ENCODE results near the gene IGFBP4.

The IGFBP4 gene

GRCh38 chr17:40456396-40456951 lies 13.2 kb downstream of the IGFBP4 start:
- no peak for DNase-seq (ENCODE audit: low spot score)

GRCh38 chr17:40457369-40457768 lies 14.1 kb downstream of the IGFBP4 start:
- no peak for DNase-seq (ENCODE audit: low spot score)

- DNase-seq (ENCODE audit: low spot score), result no peak
These were observed 14.9 kb downstream of the IGFBP4 start for GRCh38 chr17:40457964-40458791.

GRCh38 chr17:40458851-40459482 lies 15.7 kb downstream of the IGFBP4 start:
- no peak for DNase-seq (ENCODE audit: low spot score)

- DNase-seq (ENCODE audit: low spot score), result no peak
These were observed 16.7 kb downstream of the IGFBP4 start for GRCh38 chr17:40459636-40460603.

- DNase-seq (ENCODE audit: low spot score), result no peak
These were observed 17.3 kb downstream of the IGFBP4 start for GRCh38 chr17:40460604-40460967.

GRCh38 chr17:40460968-40461731 lies 17.9 kb downstream of the IGFBP4 start:
- no peak for DNase-seq (ENCODE audit: low spot score)

GRCh38 chr17:40461732-40462342 lies 18.6 kb downstream of the IGFBP4 start:
- no peak for DNase-seq (ENCODE audit: low spot score)

GRCh38 chr17:40462343-40463121 lies 19.3 kb downstream of the IGFBP4 start:
- no peak for DNase-seq (ENCODE audit: low spot score)

- no peak for DNase-seq (ENCODE audit: low spot score)
These were observed 19.9 kb downstream of the IGFBP4 start for GRCh38 chr17:40463122-40463550.

GRCh38 chr17:40464392-40464855 lies 21.2 kb downstream of the IGFBP4 start:
- no peak for DNase-seq (ENCODE audit: low spot score)

GRCh38 chr17:40466298-40466971 lies 23.2 kb downstream of the IGFBP4 start:
- no peak for DNase-seq (ENCODE audit: low spot score)

GRCh38 chr17:40467281-40467867 lies 24.1 kb downstream of the IGFBP4 start:
- DNase-seq (ENCODE audit: low spot score), result no peak

GRCh38 chr17:40468560-40468959 lies 25.3 kb downstream of the IGFBP4 start:
- DNase-seq (ENCODE audit: low spot score), result no peak

GRCh38 chr17:40469805-40470675 lies 26.8 kb downstream of the IGFBP4 start:
- no peak for DNase-seq (ENCODE audit: low spot score)

- DNase-seq (ENCODE audit: low spot score), result no peak
These were observed 27.9 kb downstream of the IGFBP4 start for GRCh38 chr17:40470932-40471828.
